Vagina (tissue), 2 donors: Measurements from ENCODE around the gene TLDC2. TPM values are rescaled to one million over a fixed set of nuclear protein-coding genes. Genes with fewer than 3 reads are reported as not detected.
A peak's percentile ranks its signal among the peaks of the same experiment; 100 is the strongest.
"Not testable (repeated sequence)": the region's sequence is repeated elsewhere in the genome, so short reads cannot be mapped to it uniquely, and the experiment has no call there.

ENCODE experiments used
- DNase-seq, 2 donors: peaks; one replicate each; pipeline ENCODE4 v3.0.0-alpha.2; 2017; ENCODE audit errors: extremely low spot score in 2 of 2
- H3K27ac ChIP-seq: fragments of 200-600 bp; sonication (generic); one replicate; pipeline ENCODE4 v1.5.1; 2019
- H3K27me3 ChIP-seq: fragments of 200-600 bp; sonication (generic); one replicate; pipeline ENCODE4 v1.5.1; 2019
- H3K36me3 ChIP-seq, 2 donors: fragments of 200-600 bp; sonication (generic); one replicate each; pipeline ENCODE4 v1.5.1; 2017 to 2019
- H3K4me1 ChIP-seq: fragments of 200-600 bp; sonication (generic); one replicate; pipeline ENCODE4 v1.5.1; 2019
- H3K4me3 ChIP-seq, 2 donors: fragments of 200-600 bp; sonication (generic); 1 replicate in 1 of 2; 2 replicates in 1 of 2; pipeline ENCODE4 v1.5.1; 2016 to 2019
- H3K9me3 ChIP-seq: fragments of 200-600 bp; sonication (generic); one replicate; pipeline ENCODE4 v1.5.1; 2019
- POLR2A ChIP-seq, 2 donors: fragments of 450-650 bp; IDR thresholded peaks; one replicate each; pipeline ENCODE4 v1.6.1; 2017; ENCODE audit warnings: antibody characterized with exemption in 2 of 2, mild to moderate bottlenecking in 2 of 2, moderate library complexity in 2 of 2
- POLR2AphosphoS5 ChIP-seq, 2 donors: sonication (generic); formaldehyde crosslinking; IDR thresholded peaks; one replicate each; pipeline ENCODE4 v1.9.0; 2017; ENCODE audit warnings: antibody characterized with exemption in 2 of 2, mild to moderate bottlenecking in 2 of 2, low read depth in 1 of 2; ENCODE audit not compliant: insufficient read depth in 1 of 2
- intact Hi-C: fragments of 100-400 bp; cut with DNase I; formaldehyde crosslinking; loops from one replicate; pipeline ENCODE4 v1.15.1; 2023
- total RNA-seq: library from RNA; depleted of rRNA; stranded (reverse); fragments of >200 nt; gene quantifications from one replicate; pipeline ENCODE4 v1.2.3, GENCODE V29; 2016
- TF ChIP-seq, protein P1 (sequence below), 3 experiments: fragments of 450-650 bp in 2 of 3; fragments of 200-600 bp in 1 of 3; sonication (generic) in 1 of 3; IDR thresholded peaks; one replicate each; pipeline ENCODE4 v1.5.1; 2017 to 2019; ENCODE audit warnings: antibody characterized with exemption in 3 of 3, mild to moderate bottlenecking in 2 of 3, moderate library complexity in 2 of 3

TLDC2 gene
- total RNA-seq, 1 donor from 2014 or later: 3.9 TPM

DNA sequence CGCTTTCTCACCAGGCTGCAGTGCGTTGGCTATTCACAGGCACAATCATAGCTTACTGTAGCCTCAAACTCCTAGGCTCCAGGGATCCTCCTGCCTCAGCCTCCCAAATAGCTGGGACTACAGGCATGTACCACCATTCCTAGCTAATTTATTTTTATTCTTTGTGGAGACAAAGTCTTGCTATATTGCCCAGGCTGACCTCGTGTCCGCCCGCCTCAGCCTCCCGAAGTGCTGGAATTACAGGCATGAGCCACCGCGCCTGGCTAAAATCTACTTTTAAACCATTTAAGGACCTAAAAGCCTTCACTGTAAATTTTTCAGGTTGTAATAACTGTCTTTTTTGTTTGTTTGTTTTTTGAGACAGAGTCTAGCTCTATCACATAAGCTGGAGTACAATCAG is 60.4 kb downstream of the TLDC2 start:
- TF ChIP-seq POLR2AphosphoS5 (IDR thresholded peaks at IDR 0.05; ENCODE audit: insufficient read depth in 1 of 2, low read depth in 1 of 2): no peak
- TF ChIP-seq, protein P1, sequence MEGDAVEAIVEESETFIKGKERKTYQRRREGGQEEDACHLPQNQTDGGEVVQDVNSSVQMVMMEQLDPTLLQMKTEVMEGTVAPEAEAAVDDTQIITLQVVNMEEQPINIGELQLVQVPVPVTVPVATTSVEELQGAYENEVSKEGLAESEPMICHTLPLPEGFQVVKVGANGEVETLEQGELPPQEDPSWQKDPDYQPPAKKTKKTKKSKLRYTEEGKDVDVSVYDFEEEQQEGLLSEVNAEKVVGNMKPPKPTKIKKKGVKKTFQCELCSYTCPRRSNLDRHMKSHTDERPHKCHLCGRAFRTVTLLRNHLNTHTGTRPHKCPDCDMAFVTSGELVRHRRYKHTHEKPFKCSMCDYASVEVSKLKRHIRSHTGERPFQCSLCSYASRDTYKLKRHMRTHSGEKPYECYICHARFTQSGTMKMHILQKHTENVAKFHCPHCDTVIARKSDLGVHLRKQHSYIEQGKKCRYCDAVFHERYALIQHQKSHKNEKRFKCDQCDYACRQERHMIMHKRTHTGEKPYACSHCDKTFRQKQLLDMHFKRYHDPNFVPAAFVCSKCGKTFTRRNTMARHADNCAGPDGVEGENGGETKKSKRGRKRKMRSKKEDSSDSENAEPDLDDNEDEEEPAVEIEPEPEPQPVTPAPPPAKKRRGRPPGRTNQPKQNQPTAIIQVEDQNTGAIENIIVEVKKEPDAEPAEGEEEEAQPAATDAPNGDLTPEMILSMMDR (IDR thresholded peaks at IDR 0.05): no peak
- Histone ChIP-seq H3K4me3 (no peak overlapping the region), H3K27me3 (no peaks in the 10 kb centered on the region), H3K36me3 (peaks cover 0 to 45% of the 10 kb centered on the region in 2 donors), H3K27ac (peak overlapping the region; percentile 41), H3K4me1 (peaks cover 39% of the 10 kb centered on the region), H3K9me3 (no peaks in the 10 kb centered on the region)
- intact Hi-C loops: no loop called here
- DNase-seq: no peak

DNA sequence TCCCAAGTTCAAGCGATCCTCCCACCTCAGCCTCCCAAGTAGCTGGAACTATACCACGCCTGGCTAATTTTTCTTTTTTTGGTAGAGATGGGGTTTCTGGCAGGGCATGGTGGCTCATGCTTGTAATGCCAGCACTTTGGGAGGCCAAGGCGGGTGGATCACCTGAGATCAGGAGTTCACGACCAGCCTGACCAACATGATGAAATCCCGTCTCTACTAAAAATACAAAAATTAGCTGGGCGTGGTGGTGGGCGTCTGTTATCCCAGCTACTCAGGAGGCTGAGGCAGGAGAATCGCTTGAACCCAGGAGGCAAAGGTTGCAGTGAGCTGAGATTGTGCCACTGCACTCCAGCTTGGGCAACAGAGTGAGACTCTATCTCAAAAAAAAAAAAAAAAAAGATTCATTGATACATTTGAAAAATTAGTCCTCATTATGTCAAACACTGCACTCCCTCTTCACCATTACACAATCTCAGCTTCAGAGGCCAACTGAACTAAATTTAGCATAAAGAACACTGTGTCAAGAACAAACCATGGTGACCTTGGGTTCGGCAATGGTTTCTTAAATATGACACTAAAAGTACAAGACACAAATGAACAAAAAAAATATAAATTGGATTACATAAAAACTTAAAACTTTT is 60.9 kb downstream of the TLDC2 start:
- intact Hi-C loops, H3K27me3 ChIP-seq, H3K4me3 ChIP-seq, DNase-seq, H3K9me3 ChIP-seq: not testable (repeated sequence)
- peaks cover 44% of the 10 kb centered on the region for H3K4me1 ChIP-seq
- peak overlapping the region; percentile 41 for H3K27ac ChIP-seq
- H3K36me3 ChIP-seq: peaks cover 0 to 40% of the 10 kb centered on the region in 2 donors

DNA sequence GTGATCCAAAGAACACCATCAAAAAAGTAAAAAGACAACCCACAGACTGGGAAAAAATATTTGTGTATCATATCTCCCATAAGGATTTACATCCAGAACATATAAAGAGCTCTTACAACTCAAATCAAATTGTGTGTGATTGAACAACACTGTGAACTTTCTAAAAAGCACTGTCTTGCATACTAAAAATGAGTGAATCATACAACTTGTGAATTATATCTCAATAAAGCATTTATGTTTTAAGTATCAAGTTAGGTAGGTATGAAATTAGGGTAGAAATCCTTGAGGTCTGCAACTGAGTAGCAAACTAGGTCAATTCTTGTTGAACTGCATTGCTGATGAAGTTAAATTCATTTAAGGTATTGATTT is 61.4 kb downstream of the TLDC2 start:
- Histone ChIP-seq H3K4me1 (peaks cover 49% of the 10 kb centered on the region), H3K4me3 (no peak overlapping the region), H3K27ac (no peak overlapping the region), H3K27me3 (no peaks in the 10 kb centered on the region), H3K9me3 (no peaks in the 10 kb centered on the region), H3K36me3 (peaks cover 0 to 38% of the 10 kb centered on the region in 2 donors)
- intact Hi-C loops: no loop called here
- no peak for TF ChIP-seq POLR2AphosphoS5 (IDR thresholded peaks at IDR 0.05; ENCODE audit: insufficient read depth in 1 of 2, low read depth in 1 of 2)
- TF ChIP-seq, protein P1 (IDR thresholded peaks at IDR 0.05): no peak
- no peak for TF ChIP-seq POLR2A (IDR thresholded peaks at IDR 0.05)
- DNase-seq: no peak

DNA sequence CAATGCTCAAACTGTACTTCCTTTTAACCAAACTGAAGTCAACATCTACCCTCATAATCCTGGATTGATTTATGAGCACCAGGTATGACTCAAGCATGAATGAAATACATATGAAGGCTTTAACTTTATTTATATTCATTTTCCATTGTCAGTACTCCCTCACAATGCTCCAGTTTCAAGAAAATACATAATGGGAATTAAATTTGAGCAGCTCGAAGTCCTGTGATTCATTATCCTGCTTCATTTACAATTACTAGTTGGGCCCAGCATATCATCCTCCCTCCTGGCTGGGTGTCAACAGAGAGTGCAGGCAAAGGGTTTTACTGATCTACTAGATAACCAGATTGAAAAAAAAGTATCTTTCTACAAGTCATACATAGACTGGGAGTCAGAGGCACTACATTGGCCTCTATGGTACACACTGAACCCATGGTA is 65.5 kb downstream of the TLDC2 start:
- TF ChIP-seq POLR2A (IDR thresholded peaks at IDR 0.05): no peak
- TF ChIP-seq, protein P1 (IDR thresholded peaks at IDR 0.05): no peak
- TF ChIP-seq POLR2AphosphoS5 (IDR thresholded peaks at IDR 0.05; ENCODE audit: insufficient read depth in 1 of 2, low read depth in 1 of 2): peak in 1 of 2 donors; percentile 31
- intact Hi-C loops: no loop called here
- Histone ChIP-seq H3K4me1 (peaks cover 75% of the 10 kb centered on the region), H3K36me3 (peaks cover 0 to 21% of the 10 kb centered on the region in 2 donors), H3K4me3 (no peak overlapping the region), H3K27me3 (no peaks in the 10 kb centered on the region), H3K9me3 (no peaks in the 10 kb centered on the region), H3K27ac (peak overlapping the region; percentile 74)
- no peak for DNase-seq

Other genes starting within 250 kb of the TLDC2 start
- 3.7 TPM for gene SLA2, start 229.9 kb upstream of the TLDC2 start, total RNA-seq
- gene NDRG3, start 130.0 kb upstream of the TLDC2 start, total RNA-seq: 21.1 TPM
- 4.7 TPM for gene DSN1, start 102.4 kb upstream of the TLDC2 start, total RNA-seq
- gene SAMHD1, start 75.6 kb downstream of the TLDC2 start, total RNA-seq: 142 TPM
- gene RBL1, start 219.9 kb downstream of the TLDC2 start, total RNA-seq: 15.0 TPM